A549 (cell line): Measurements from ENCODE around the gene TFF3. TPM values are rescaled to one million over a fixed set of nuclear protein-coding genes. Genes with fewer than 3 reads are reported as not detected.

Source experiments
- ATAC-seq, 2 experiments: fragments of 200-7000 bp in 1 of 2; fragments of >200 bp in 1 of 2; cut with Nextera tagmentation in 1 of 2; cut with Tn5 transposase in 1 of 2; 3 replicates each; pipeline versions ENCODE4 v1.8.0 to v1.9.1; 2018 to 2020; ENCODE audit warnings: mild to moderate bottlenecking in 1 of 2, moderate library complexity in 1 of 2
- CTCF ChIA-PET: fragments of 300-600 bp; sonication (Branson Sonifier 250); formaldehyde crosslinking; extraction: SDS; loops from one replicate; lab custom pipeline; 2021; ENCODE audit warnings: antibody characterized with exemption, inconsistent platforms; lab: Yijun Ruan, JAX
- POLR2A ChIA-PET: fragments of 350-600 bp; formaldehyde crosslinking; extraction: SDS; loops from one replicate; lab custom pipeline; 2021; ENCODE audit warnings: antibody characterized with exemption, inconsistent platforms; lab: Yijun Ruan, JAX
- DNase-seq, 2 experiments: peaks; one replicate each; pipeline versions ENCODE4 v3.0.0 to v3.0.0-alpha.2; 2011 to 2016; ENCODE audit warnings: low read depth in 1 of 2, low spot score in 1 of 2
- FAIRE-seq: peaks from 2 replicates; lab custom pipeline; 2011; peaks lifted over from hg19 to GRCh38; lab: Jason Lieb, UNC
- H3K27ac ChIP-seq, 2 experiments: fragments of >200 bp; sonication (Bioruptor Twin); formaldehyde crosslinking; 3 replicates each; pipeline ENCODE4 v1.5.1; 2016 to 2017
- H3K4me1 ChIP-seq: fragments of >200 bp; sonication (Bioruptor Twin); formaldehyde crosslinking; 3 replicates; pipeline ENCODE4 v1.6.1; 2016
- H3K4me2 ChIP-seq: fragments of >200 bp; sonication (Bioruptor Twin); formaldehyde crosslinking; 3 replicates; pipeline ENCODE4 v1.6.1; 2016
- H3K4me3 ChIP-seq: fragments of >200 bp; sonication (Bioruptor Twin); formaldehyde crosslinking; 3 replicates; pipeline ENCODE4 v1.5.1; 2016
- H3K9me3 ChIP-seq: fragments of >200 bp; sonication (Bioruptor Twin); formaldehyde crosslinking; 3 replicates; pipeline ENCODE4 v1.6.1; 2016
- CBX8 ChIP-seq: fragments of 200-600 bp; sonication (generic); IDR thresholded peaks from 2 replicates; pipeline ENCODE4 v1.6.1; 2016
- CHD2 ChIP-seq: fragments of 150-350 bp; IDR thresholded peaks from 2 replicates; pipeline ENCODE4 v1.6.1; 2014; ENCODE audit warnings: low read length; ENCODE audit not compliant: partially characterized antibody
- EHF ChIP-seq: fragments of 250-450 bp; sonication (Bioruptor Pico); IDR thresholded peaks from 2 replicates; pipeline ENCODE4 v1.5.0; 2020; ENCODE audit warnings: mild to moderate bottlenecking
- ESRRA ChIP-seq: fragments of 150-350 bp; IDR thresholded peaks from 2 replicates; pipeline ENCODE4 v1.6.1; 2014; ENCODE audit warnings: mild to moderate bottlenecking, low read length, borderline replicate concordance
- GATA3 ChIP-seq: IDR thresholded peaks from 2 replicates; pipeline ENCODE4 v1.6.1; 2012; ENCODE audit warnings: borderline replicate concordance
- HOXA7 ChIP-seq: fragments of 250-450 bp; sonication (Bioruptor Pico); IDR thresholded peaks from 2 replicates; pipeline ENCODE4 v1.5.0; 2020; ENCODE audit warnings: mild to moderate bottlenecking, moderate library complexity
- HOXB13 ChIP-seq: fragments of 250-450 bp; sonication (Bioruptor Pico); IDR thresholded peaks from 2 replicates; pipeline ENCODE4 v1.5.0; 2020; ENCODE audit warnings: low read depth, mild to moderate bottlenecking, moderate library complexity
- MAFK ChIP-seq: fragments of 450-650 bp; IDR thresholded peaks from 2 replicates; pipeline ENCODE4 v1.6.1; 2014; ENCODE audit not compliant: partially characterized antibody
- RAD21 ChIP-seq, 2 experiments: fragments of >200 bp in 1 of 2; sonication (Bioruptor Twin) in 1 of 2; formaldehyde crosslinking in 1 of 2; IDR thresholded peaks in 1 of 2; conservative IDR thresholded peaks in 1 of 2; 2 replicates in 1 of 2; 3 replicates in 1 of 2; pipeline ENCODE4 v1.6.1; 2012 to 2018; ENCODE audit warnings: inconsistent platforms in 1 of 2
- RARB ChIP-seq: fragments of 250-450 bp; sonication (Bioruptor Pico); IDR thresholded peaks from 2 replicates; pipeline ENCODE4 v1.8.0; 2021; ENCODE audit warnings: mild to moderate bottlenecking, moderate library complexity
- REST ChIP-seq: fragments of 200-600 bp; sonication (generic); IDR thresholded peaks from 2 replicates; pipeline ENCODE4 v1.6.1; 2016; ENCODE audit warnings: antibody characterized with exemption, mild to moderate bottlenecking, moderate library complexity
- SMC3 ChIP-seq: fragments of >200 bp; sonication (Bioruptor Twin); formaldehyde crosslinking; IDR thresholded peaks from 3 replicates; pipeline ENCODE4 v1.6.1; 2018; ENCODE audit warnings: inconsistent platforms
- TP53 ChIP-seq: fragments of 250-450 bp; sonication (Bioruptor Pico); IDR thresholded peaks from 2 replicates; pipeline ENCODE4 v1.5.0; 2021; ENCODE audit warnings: mild to moderate bottlenecking, moderate library complexity
- ZSCAN20 ChIP-seq: fragments of 250-450 bp; sonication (Bioruptor Pico); IDR thresholded peaks from 2 replicates; pipeline ENCODE4 v1.8.0; 2022; ENCODE audit warnings: mild to moderate bottlenecking, moderate library complexity
- WGBS: methylation state at CpG from one replicate; pipeline ENCODE4 v1.1.6; 2017; ENCODE audit errors: missing lambda C conversion rate; 5-methylcytosine and 5-hydroxymethylcytosine counted together
- polyA plus RNA-seq, 4 experiments: library from polyadenylated mRNA; depleted of rRNA in 3 of 4; stranded (reverse); fragments of >200 nt; fragmentation: RNase III in 1 of 4; extraction: RNeasy Plus Mini Kit Qiagen cat#74134 plus additional on column Dnase treatment in 1 of 4; gene quantifications; 2 replicates in 3 of 4; 3 replicates in 1 of 4; pipeline ENCODE4 v1.2.3, GENCODE V29; 2011 to 2017
- TF ChIP-seq, protein P1 (sequence below): fragments of 250-450 bp; sonication (Bioruptor Pico); IDR thresholded peaks from 2 replicates; pipeline ENCODE4 v1.5.0; 2021; ENCODE audit warnings: mild to moderate bottlenecking, moderate library complexity, borderline replicate concordance
- TF ChIP-seq, protein P2 (sequence below): IDR thresholded peaks from 2 replicates; pipeline ENCODE4 v1.6.1; 2012; ENCODE audit warnings: low read depth, borderline replicate concordance

The TFF3 gene
- polyA plus RNA-seq, 2 of the 4 experiments (the other 2 are of a cell fraction) = 0.43 TPM; not detected in 1

GRCh38 chr21:42271065-42271464 is 44.1 kb downstream of the TFF3 start:
- no peak overlapping the region for H3K4me2 ChIP-seq
- no peaks in the 10 kb centered on the region for H3K9me3 ChIP-seq
- H3K4me1 ChIP-seq = no peaks in the 10 kb centered on the region
- 86% methylated on average over 4 of the region's 6 CpGs for whole genome bisulfite sequencing
- H3K27ac ChIP-seq = no peak overlapping the region
- no peak overlapping the region for H3K4me3 ChIP-seq
- no peak for FAIRE-seq
- ATAC-seq = no peak
- no peak for TF ChIP-seq CBX8
- no peak for TF ChIP-seq RARB (CRISPR knock-in tag)
- TF ChIP-seq EHF (CRISPR knock-in tag) = no peak
- no peak for TF ChIP-seq ZSCAN20 (CRISPR knock-in tag)
- TF ChIP-seq TP53 = no peak
- TF ChIP-seq RAD21 (conservative IDR thresholded peaks at IDR 0.05 in 1 of 2, IDR thresholded peaks at IDR 0.05 in 1 of 2) = no peak
- TF ChIP-seq ESRRA = no peak
- TF ChIP-seq MAFK = no peak
- TF ChIP-seq, protein P1, sequence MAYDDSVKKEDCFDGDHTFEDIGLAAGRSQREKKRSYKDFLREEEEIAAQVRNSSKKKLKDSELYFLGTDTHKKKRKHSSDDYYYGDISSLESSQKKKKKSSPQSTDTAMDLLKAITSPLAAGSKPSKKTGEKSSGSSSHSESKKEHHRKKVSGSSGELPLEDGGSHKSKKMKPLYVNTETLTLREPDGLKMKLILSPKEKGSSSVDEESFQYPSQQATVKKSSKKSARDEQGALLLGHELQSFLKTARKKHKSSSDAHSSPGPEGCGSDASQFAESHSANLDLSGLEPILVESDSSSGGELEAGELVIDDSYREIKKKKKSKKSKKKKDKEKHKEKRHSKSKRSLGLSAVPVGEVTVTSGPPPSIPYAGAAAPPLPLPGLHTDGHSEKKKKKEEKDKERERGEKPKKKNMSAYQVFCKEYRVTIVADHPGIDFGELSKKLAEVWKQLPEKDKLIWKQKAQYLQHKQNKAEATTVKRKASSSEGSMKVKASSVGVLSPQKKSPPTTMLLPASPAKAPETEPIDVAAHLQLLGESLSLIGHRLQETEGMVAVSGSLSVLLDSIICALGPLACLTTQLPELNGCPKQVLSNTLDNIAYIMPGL = no peak
- TF ChIP-seq CHD2 = no peak
- TF ChIP-seq HOXB13 (CRISPR knock-in tag) = no peak
- no peak for TF ChIP-seq SMC3
- TF ChIP-seq GATA3 = no peak
- ChIA-PET CTCF (interaction anchor here (0.9 to 1.7 kb wide), 3 partner anchors 9 to 294 kb away, joined by 3 to 7 read pairs (median 4); no protein-coding TSS in a partner anchor), POLR2A (no interaction called here)
- no peak for DNase-seq

GRCh38 chr21:42269386-42269785 is 45.8 kb downstream of the TFF3 start:
- no peak for FAIRE-seq

More at GRCh38 chr21:42269386-42269785, 45.8 kb downstream of the TFF3 start:
- ChIA-PET CTCF (interaction anchor here (0.8 to 1.4 kb wide), 2 partner anchors 11 to 40 kb away, joined by 3 to 4 read pairs; no protein-coding TSS in a partner anchor), POLR2A (no interaction called here)
- H3K4me3 ChIP-seq = no peak overlapping the region
- no peak for ATAC-seq
- no peak for DNase-seq
- no peak overlapping the region for H3K4me2 ChIP-seq
- H3K4me1 ChIP-seq = no peaks in the 10 kb centered on the region
- H3K27ac ChIP-seq = no peak overlapping the region
- WGBS = 92% methylated on average over 8 of the region's 10 CpGs
- TF ChIP-seq, protein P2, sequence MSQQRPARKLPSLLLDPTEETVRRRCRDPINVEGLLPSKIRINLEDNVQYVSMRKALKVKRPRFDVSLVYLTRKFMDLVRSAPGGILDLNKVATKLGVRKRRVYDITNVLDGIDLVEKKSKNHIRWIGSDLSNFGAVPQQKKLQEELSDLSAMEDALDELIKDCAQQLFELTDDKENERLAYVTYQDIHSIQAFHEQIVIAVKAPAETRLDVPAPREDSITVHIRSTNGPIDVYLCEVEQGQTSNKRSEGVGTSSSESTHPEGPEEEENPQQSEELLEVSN = no peak
- TF ChIP-seq RAD21 (conservative IDR thresholded peaks at IDR 0.05 in 1 of 2, IDR thresholded peaks at IDR 0.05 in 1 of 2) (no peak), REST (no peak), HOXA7 (CRISPR knock-in tag) (no peak)
- TF ChIP-seq, all 56 proteins: peak for 0
- no peaks in the 10 kb centered on the region for H3K9me3 ChIP-seq
